Eye (tissue), 1 donor: Measurements from ENCODE around the gene IRS1.

Experiments
- DNase-seq: peaks from one replicate; pipeline ENCODE4 v3.0.0-alpha.2; 2015

Gene IRS1

GRCh38 chr2:226788881-226789490 lies 10.6 kb downstream of the IRS1 start:
- peak; percentile 21 for DNase-seq

- no peak for DNase-seq
These were observed 11.6 kb downstream of the IRS1 start for GRCh38 chr2:226788064-226788463.

GRCh38 chr2:226783885-226784284 lies 15.7 kb downstream of the IRS1 start:
- DNase-seq: no peak

- DNase-seq: peak; percentile 86
These were observed 17.4 kb downstream of the IRS1 start for GRCh38 chr2:226782092-226782713.

GRCh38 chr2:226780431-226780830 lies 19.2 kb downstream of the IRS1 start:
- peak; percentile 80 for DNase-seq

- no peak for DNase-seq
These were observed 22.0 kb downstream of the IRS1 start for GRCh38 chr2:226777611-226778010.

GRCh38 chr2:226776104-226776503 lies 23.5 kb downstream of the IRS1 start:
- DNase-seq: no peak

- DNase-seq: no peak
These were observed 24.5 kb downstream of the IRS1 start for GRCh38 chr2:226775032-226775509.

- no peak for DNase-seq
These were observed 26.3 kb downstream of the IRS1 start for GRCh38 chr2:226773291-226773690.

- DNase-seq: peak; percentile 27
These were observed 27.0 kb downstream of the IRS1 start for GRCh38 chr2:226772389-226773179.

- no peak for DNase-seq
These were observed 28.6 kb downstream of the IRS1 start for GRCh38 chr2:226771067-226771466.

GRCh38 chr2:226767056-226767813 lies 32.4 kb downstream of the IRS1 start:
- no peak for DNase-seq

GRCh38 chr2:226766352-226767055 lies 33.1 kb downstream of the IRS1 start:
- no peak for DNase-seq

- DNase-seq: no peak
These were observed 36.3 kb downstream of the IRS1 start for GRCh38 chr2:226763320-226763719.

- no peak for DNase-seq
These were observed 38.4 kb downstream of the IRS1 start for GRCh38 chr2:226761195-226761583.

- DNase-seq: no peak
These were observed 39.0 kb downstream of the IRS1 start for GRCh38 chr2:226760412-226761194.

- no peak for DNase-seq
These were observed 39.9 kb downstream of the IRS1 start for GRCh38 chr2:226759768-226760167.

- no peak for DNase-seq
These were observed 40.5 kb downstream of the IRS1 start for GRCh38 chr2:226758921-226759640.

GRCh38 chr2:226756131-226756530 lies 43.5 kb downstream of the IRS1 start:
- no peak for DNase-seq

GRCh38 chr2:226755631-226756030 lies 44.0 kb downstream of the IRS1 start:
- peak; percentile 48 for DNase-seq
